Ascending aorta (tissue), 2 donors: ENCODE results near the gene TUBGCP2. TPM values are rescaled to one million over a fixed set of nuclear protein-coding genes. Genes with fewer than 3 reads are reported as not detected.

Source experiments
- DNase-seq, 2 donors: peaks; one replicate each; pipeline ENCODE4 v3.0.0-alpha.2; 2019; ENCODE audit warnings: low spot score in 2 of 2
- H3K27ac ChIP-seq, 2 donors: fragments of 200-600 bp; sonication (generic); one replicate each; pipeline ENCODE4 v1.5.1; 2016 to 2017; ENCODE audit warnings: mild to moderate bottlenecking in 1 of 2
- H3K27me3 ChIP-seq: fragments of 200-600 bp; sonication (generic); one replicate; pipeline ENCODE4 v1.5.1; 2017
- H3K36me3 ChIP-seq, 2 donors: fragments of 200-600 bp; sonication (generic); one replicate each; pipeline ENCODE4 v1.5.1; 2016
- H3K4me1 ChIP-seq, 2 donors: fragments of 200-600 bp; sonication (generic); one replicate each; pipeline ENCODE4 v1.5.1; 2016 to 2017; ENCODE audit warnings: mild to moderate bottlenecking in 1 of 2
- H3K4me3 ChIP-seq, 2 donors: fragments of 200-600 bp; sonication (generic); one replicate each; pipeline ENCODE4 v1.5.1; 2016 to 2017; ENCODE audit warnings: mild to moderate bottlenecking in 1 of 2
- H3K9me3 ChIP-seq, 2 donors: fragments of 200-600 bp; sonication (generic); one replicate each; pipeline ENCODE4 v1.5.1; 2016
- CTCF ChIP-seq, 3 experiments: fragments of 200-600 bp in 2 of 3; fragments of 450-650 bp in 1 of 3; sonication (generic) in 2 of 3; IDR thresholded peaks; one replicate each; pipeline ENCODE4 v1.5.1; 2016 to 2019; ENCODE audit warnings: antibody characterized with exemption in 3 of 3, mild to moderate bottlenecking in 1 of 3, moderate library complexity in 1 of 3
- intact Hi-C: fragments of 100-400 bp; cut with DNase I; formaldehyde crosslinking; loops from one replicate; pipeline ENCODE4 v1.15.1; 2023
- total RNA-seq: library from RNA; depleted of rRNA; stranded (reverse); fragments of >200 nt; gene quantifications from one replicate; pipeline ENCODE4 v1.1.0, GENCODE V29; 2016

The TUBGCP2 gene
- total RNA-seq, 1 donor from 2014 or later = 72.4 TPM

- Histone ChIP-seq H3K4me3 (no peak overlapping the region), H3K4me1 (no peaks in the 10 kb centered on the region), H3K27ac (no peak overlapping the region), H3K27me3 (no peaks in the 10 kb centered on the region), H3K9me3 (no peaks in the 10 kb centered on the region), H3K36me3 (no peaks in the 10 kb centered on the region)
- no peak for TF ChIP-seq CTCF (IDR thresholded peaks at IDR 0.05)
- no peak for DNase-seq
- intact Hi-C loops = no loop called here
These were observed 41.7 kb upstream of the TUBGCP2 start for GRCh38 chr10:133350283-133350949.

- no peaks in the 10 kb centered on the region for H3K36me3 ChIP-seq
- H3K9me3 ChIP-seq = no peaks in the 10 kb centered on the region
- no peak overlapping the region for H3K27ac ChIP-seq
- no peak overlapping the region for H3K4me3 ChIP-seq
- intact Hi-C loops = no loop called here
- no peak for TF ChIP-seq CTCF (IDR thresholded peaks at IDR 0.05)
- H3K4me1 ChIP-seq = no peaks in the 10 kb centered on the region
- no peaks in the 10 kb centered on the region for H3K27me3 ChIP-seq
- DNase-seq = no peak
These were observed 40.9 kb upstream of the TUBGCP2 start for GRCh38 chr10:133349577-133350011.

- Histone ChIP-seq H3K27me3 (no peaks in the 10 kb centered on the region), H3K27ac (no peak overlapping the region), H3K4me1 (no peaks in the 10 kb centered on the region), H3K4me3 (no peak overlapping the region), H3K9me3 (no peaks in the 10 kb centered on the region), H3K36me3 (no peaks in the 10 kb centered on the region)
- DNase-seq = no peak
- no peak for TF ChIP-seq CTCF (IDR thresholded peaks at IDR 0.05)
- intact Hi-C loops = no loop called here
These were observed 40.5 kb upstream of the TUBGCP2 start for GRCh38 chr10:133349160-133349568.

GRCh38 chr10:133347710-133348517 lies 39.2 kb upstream of the TUBGCP2 start:
- DNase-seq = no peak
- no peaks in the 10 kb centered on the region for H3K36me3 ChIP-seq
- H3K4me3 ChIP-seq = no peak overlapping the region
- TF ChIP-seq CTCF (IDR thresholded peaks at IDR 0.05) = no peak
- H3K9me3 ChIP-seq = no peaks in the 10 kb centered on the region
- no peaks in the 10 kb centered on the region for H3K4me1 ChIP-seq
- H3K27ac ChIP-seq = no peak overlapping the region
- H3K27me3 ChIP-seq = no peaks in the 10 kb centered on the region
- intact Hi-C loops = no loop called here

GRCh38 chr10:133346413-133346812 lies 37.7 kb upstream of the TUBGCP2 start:
- Histone ChIP-seq H3K27me3 (no peaks in the 10 kb centered on the region), H3K36me3 (no peaks in the 10 kb centered on the region), H3K4me3 (no peak overlapping the region), H3K27ac (no peak overlapping the region), H3K4me1 (no peaks in the 10 kb centered on the region), H3K9me3 (no peaks in the 10 kb centered on the region)
- DNase-seq = no peak
- TF ChIP-seq CTCF (IDR thresholded peaks at IDR 0.05) = no peak
- intact Hi-C loops = no loop called here
